Pancreas (tissue), 10 donors: ENCODE data around the gene AGBL4. TPM values are rescaled to one million over a fixed set of nuclear protein-coding genes. Genes with fewer than 3 reads are reported as not detected.

ENCODE experiments used
- ATAC-seq, 4 donors: fragments of 200-7000 bp; cut with Tn5 transposase; one replicate each; pipeline versions ENCODE4 v1.8.0 to v1.9.1; 2020; ENCODE audit warnings: mild to moderate bottlenecking in 4 of 4, moderate library complexity in 4 of 4
- DNase-seq, 6 donors: peaks; one replicate each; pipeline ENCODE4 v3.0.0-alpha.2; 2020
- FAIRE-seq: peaks from 2 replicates; lab custom pipeline; 2012; peaks lifted over from hg19 to GRCh38; lab: Jason Lieb, UNC
- H3K27ac ChIP-seq, 4 donors: fragments of 200-600 bp; sonication (generic); 1 replicate in 3 of 4; 2 replicates in 1 of 4; pipeline versions ENCODE4 v1.5.0 to v1.8.0; 2020
- H3K27me3 ChIP-seq, 4 donors: fragments of 200-600 bp; one replicate each; pipeline ENCODE4 v1.8.0; 2021
- H3K36me3 ChIP-seq, 3 donors: fragments of 200-600 bp; sonication (generic) in 1 of 3; one replicate each; pipeline versions ENCODE4 v1.5.0 to v1.8.0; 2020 to 2021
- H3K4me1 ChIP-seq, 3 donors: fragments of 200-600 bp; one replicate each; pipeline ENCODE4 v1.8.0; 2021
- H3K4me3 ChIP-seq, 4 donors: fragments of 200-600 bp; sonication (generic) in 2 of 4; one replicate each; pipeline versions ENCODE4 v1.5.0 to v1.8.0; 2020 to 2021
- H3K9me3 ChIP-seq, 4 donors: fragments of 200-600 bp; one replicate each; pipeline ENCODE4 v1.8.0; 2021
- CTCF ChIP-seq, 4 donors: fragments of 200-600 bp; sonication (generic) in 3 of 4; IDR thresholded peaks; one replicate each; pipeline versions ENCODE4 v1.5.0 to v1.8.0; 2021; ENCODE audit warnings: antibody characterized with exemption in 4 of 4
- WGBS, 2 donors: extraction: QIAGEN DNeasy Blood & Tissue Kit; methylation state at CpG; one replicate each; pipeline ENCODE4 v1.1.7; 2013; 5-methylcytosine and 5-hydroxymethylcytosine counted together
- intact Hi-C, 3 donors: fragments of 100-400 bp; cut with DNase I; formaldehyde crosslinking; loops; one replicate each; pipeline versions ENCODE4 v1.11.1 to v1.14.2; 2022
- polyA plus RNA-seq, 2 donors: library from polyadenylated mRNA; stranded (reverse); fragments of 200-250 nt; gene quantifications; one replicate each; pipeline ENCODE4 v1.2.3, GENCODE V29; 2013
- total RNA-seq, 6 donors: library from RNA; stranded (reverse); fragmentation: NEBNext Ultra II Directional in 4 of 6; extraction: Animal tissue kit (Norgen Biotek cat#: 25700) in 4 of 6; gene quantifications; one replicate each; pipeline versions ENCODE4 v1.2.1 to v1.2.4, GENCODE V29; 2021 to 2023
- donor health status: healthy with polysubstance abuse.
- donor health status: DM: no; HTN: no; CAD: no; lungs with moderate emphysema.
- donor health status: DM: no; HTN: no; CAD: no.
- donor health status: control.
- donor health status: control.
- donor health status: Bipolar disorder and iron deficiency.
- donor health status: DM: yes; HTN: yes; CAD: no.
- donor health status: DM: no; HTN: no; CAD: no.
- donor health status: DM: no; HTN: no; CAD: no.
- donor health status: DM: yes; HTN: yes; CAD: no.

The AGBL4 gene
- total and polyA plus RNA-seq, 8 donors: 0.15 to 1.2 (median 0.59) TPM

GRCh38 chr1:48906729-48907128, 1117.0 kb downstream of the AGBL4 start:
- intact Hi-C loops: no loop called here
- Histone ChIP-seq H3K4me3 (no peak overlapping the region), H3K27ac (no peak overlapping the region), H3K27me3 (no peaks in the 10 kb centered on the region), H3K4me1 (no peaks in the 10 kb centered on the region), H3K36me3 (no peaks in the 10 kb centered on the region), H3K9me3 (no peaks in the 10 kb centered on the region)
- ATAC-seq: no peak
- TF ChIP-seq CTCF (IDR thresholded peaks at IDR 0.05): no peak
- WGBS, 2 donors: 57 to 74% methylated on average over 1 of the region's 1 CpG
- DNase-seq: no peak
- FAIRE-seq: no peak

- no peak for ATAC-seq
These were observed 1117.6 kb downstream of the AGBL4 start for GRCh38 chr1:48906164-48906563.

GRCh38 chr1:48903291-48903690, 1120.5 kb downstream of the AGBL4 start:
- WGBS, 2 donors: 29 to 38% methylated on average over 1 of the region's 1 CpG
- no peaks in the 10 kb centered on the region for H3K9me3 ChIP-seq
- no peak for ATAC-seq
- no peak overlapping the region for H3K4me3 ChIP-seq
- H3K36me3 ChIP-seq: no peaks in the 10 kb centered on the region
- no peak for TF ChIP-seq CTCF (IDR thresholded peaks at IDR 0.05)
- no peak for FAIRE-seq
- intact Hi-C loops: no loop called here
- H3K4me1 ChIP-seq: no peaks in the 10 kb centered on the region
- DNase-seq: no peak
- H3K27ac ChIP-seq: no peak overlapping the region
- H3K27me3 ChIP-seq: no peaks in the 10 kb centered on the region

More at GRCh38 chr1:48906164-48906563, 1117.6 kb downstream of the AGBL4 start:
- H3K27ac ChIP-seq: no peak overlapping the region
- WGBS, 2 donors: 71 to 82% methylated on average over 1 of the region's 1 CpG
- DNase-seq (no peak), FAIRE-seq (no peak)
- H3K4me1 ChIP-seq: no peaks in the 10 kb centered on the region
- no peak for TF ChIP-seq CTCF (IDR thresholded peaks at IDR 0.05)
- H3K9me3 ChIP-seq: no peaks in the 10 kb centered on the region
- intact Hi-C loops: no loop called here
- H3K4me3 ChIP-seq: no peak overlapping the region
- H3K36me3 ChIP-seq: no peaks in the 10 kb centered on the region
- no peaks in the 10 kb centered on the region for H3K27me3 ChIP-seq

DNA sequence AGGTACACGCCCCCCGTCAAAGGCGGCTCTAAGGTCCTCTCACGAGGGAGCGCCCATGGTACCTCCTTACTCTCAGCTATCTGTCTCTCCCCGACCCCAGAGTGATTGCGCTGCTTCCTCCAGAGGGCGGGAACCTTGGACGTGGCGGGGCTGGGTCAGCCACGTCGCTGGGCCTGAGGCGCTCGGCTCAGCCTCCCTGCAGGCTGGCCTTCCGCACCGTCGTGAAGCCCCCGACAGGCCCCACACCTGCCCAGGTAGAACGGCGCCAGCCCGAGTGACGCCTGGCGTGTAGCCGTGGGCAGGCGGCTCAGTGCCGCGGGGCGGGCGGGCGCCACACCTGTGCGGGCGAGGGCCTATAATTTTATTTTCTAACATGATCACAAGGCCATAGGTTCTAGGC, 1124.9 kb downstream of the AGBL4 start:
- intact Hi-C loops: no loop called here
- Histone ChIP-seq H3K36me3 (no peaks in the 10 kb centered on the region), H3K4me3 (no peak overlapping the region), H3K27me3 (no peaks in the 10 kb centered on the region), H3K9me3 (no peaks in the 10 kb centered on the region), H3K4me1 (no peaks in the 10 kb centered on the region), H3K27ac (no peak overlapping the region)
- no peak for FAIRE-seq
- no peak for DNase-seq
- WGBS, 2 donors: 77 to 82% methylated on average over 32 of the region's 32 CpGs
- TF ChIP-seq CTCF (IDR thresholded peaks at IDR 0.05): no peak
- no peak for ATAC-seq

DNA sequence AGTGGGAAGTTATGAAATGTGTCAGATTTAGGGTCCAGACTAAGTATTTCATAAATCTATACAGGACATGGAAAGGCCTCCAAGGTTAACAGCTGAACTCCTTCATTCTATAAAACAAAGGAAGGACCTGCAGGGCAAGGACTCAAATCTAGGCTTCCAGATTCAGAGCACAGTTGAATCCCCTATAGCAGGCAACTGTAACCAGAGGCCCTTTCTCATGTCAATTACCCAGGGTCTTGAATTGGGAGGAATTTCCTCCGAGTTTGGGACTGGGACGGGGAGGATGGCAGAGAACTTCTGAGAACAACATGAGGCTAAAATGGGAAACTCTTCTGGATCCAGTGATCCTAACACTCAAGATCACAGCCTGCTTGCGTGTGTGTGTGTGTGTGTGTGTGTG, 1134.1 kb downstream of the AGBL4 start:
- no peak for DNase-seq
- no peak for FAIRE-seq

More for the DNA sequence above, 1134.1 kb downstream of the AGBL4 start:
- no peaks in the 10 kb centered on the region for H3K27me3 ChIP-seq
- ATAC-seq: no peak
- H3K27ac ChIP-seq: no peak overlapping the region
- intact Hi-C loops: no loop called here
- no peaks in the 10 kb centered on the region for H3K36me3 ChIP-seq
- no peak for TF ChIP-seq CTCF (IDR thresholded peaks at IDR 0.05)
- WGBS, 2 donors: 68% methylated on average over 3 of the region's 3 CpGs
- no peaks in the 10 kb centered on the region for H3K4me1 ChIP-seq
- H3K9me3 ChIP-seq: no peaks in the 10 kb centered on the region
- H3K4me3 ChIP-seq: no peak overlapping the region
